Vagina (tissue), 2 donors: ENCODE data around the gene CDKN2B.

Experiments
- POLR2A ChIP-seq, 2 donors: fragments of 450-650 bp; IDR thresholded peaks; one replicate each; pipeline ENCODE4 v1.6.1; 2017; ENCODE audit warnings: antibody characterized with exemption in 2 of 2, mild to moderate bottlenecking in 2 of 2, moderate library complexity in 2 of 2
- POLR2AphosphoS5 ChIP-seq, 2 donors: sonication (generic); formaldehyde crosslinking; IDR thresholded peaks; one replicate each; pipeline ENCODE4 v1.9.0; 2017; ENCODE audit warnings: antibody characterized with exemption in 2 of 2, mild to moderate bottlenecking in 2 of 2, low read depth in 1 of 2; ENCODE audit not compliant: insufficient read depth in 1 of 2
- TF ChIP-seq, protein P1 (sequence below), 3 experiments: fragments of 450-650 bp in 2 of 3; fragments of 200-600 bp in 1 of 3; sonication (generic) in 1 of 3; IDR thresholded peaks; one replicate each; pipeline ENCODE4 v1.5.1; 2017 to 2019; ENCODE audit warnings: antibody characterized with exemption in 3 of 3, mild to moderate bottlenecking in 2 of 3, moderate library complexity in 2 of 3

- TF ChIP-seq, protein P1, sequence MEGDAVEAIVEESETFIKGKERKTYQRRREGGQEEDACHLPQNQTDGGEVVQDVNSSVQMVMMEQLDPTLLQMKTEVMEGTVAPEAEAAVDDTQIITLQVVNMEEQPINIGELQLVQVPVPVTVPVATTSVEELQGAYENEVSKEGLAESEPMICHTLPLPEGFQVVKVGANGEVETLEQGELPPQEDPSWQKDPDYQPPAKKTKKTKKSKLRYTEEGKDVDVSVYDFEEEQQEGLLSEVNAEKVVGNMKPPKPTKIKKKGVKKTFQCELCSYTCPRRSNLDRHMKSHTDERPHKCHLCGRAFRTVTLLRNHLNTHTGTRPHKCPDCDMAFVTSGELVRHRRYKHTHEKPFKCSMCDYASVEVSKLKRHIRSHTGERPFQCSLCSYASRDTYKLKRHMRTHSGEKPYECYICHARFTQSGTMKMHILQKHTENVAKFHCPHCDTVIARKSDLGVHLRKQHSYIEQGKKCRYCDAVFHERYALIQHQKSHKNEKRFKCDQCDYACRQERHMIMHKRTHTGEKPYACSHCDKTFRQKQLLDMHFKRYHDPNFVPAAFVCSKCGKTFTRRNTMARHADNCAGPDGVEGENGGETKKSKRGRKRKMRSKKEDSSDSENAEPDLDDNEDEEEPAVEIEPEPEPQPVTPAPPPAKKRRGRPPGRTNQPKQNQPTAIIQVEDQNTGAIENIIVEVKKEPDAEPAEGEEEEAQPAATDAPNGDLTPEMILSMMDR (IDR thresholded peaks at IDR 0.05), result no peak
- TF ChIP-seq POLR2A (IDR thresholded peaks at IDR 0.05) (no peak), POLR2AphosphoS5 (IDR thresholded peaks at IDR 0.05; ENCODE audit: insufficient read depth in 1 of 2, low read depth in 1 of 2) (peak in 1 of 2 donors; percentile 32)
These were observed 24.0 kb upstream of the CDKN2B start for GRCh38 chr9:22033012-22033630.
